Fibroblast of skin of right quadriceps (primary cell): ENCODE measurements around the gene PAX5.
A peak's percentile ranks its signal among the peaks of the same experiment; 100 is the strongest.

Source experiments
- DNase-seq: peaks from one replicate; pipeline ENCODE4 v3.0.0-alpha.2; 2013

The PAX5 gene

DNA sequence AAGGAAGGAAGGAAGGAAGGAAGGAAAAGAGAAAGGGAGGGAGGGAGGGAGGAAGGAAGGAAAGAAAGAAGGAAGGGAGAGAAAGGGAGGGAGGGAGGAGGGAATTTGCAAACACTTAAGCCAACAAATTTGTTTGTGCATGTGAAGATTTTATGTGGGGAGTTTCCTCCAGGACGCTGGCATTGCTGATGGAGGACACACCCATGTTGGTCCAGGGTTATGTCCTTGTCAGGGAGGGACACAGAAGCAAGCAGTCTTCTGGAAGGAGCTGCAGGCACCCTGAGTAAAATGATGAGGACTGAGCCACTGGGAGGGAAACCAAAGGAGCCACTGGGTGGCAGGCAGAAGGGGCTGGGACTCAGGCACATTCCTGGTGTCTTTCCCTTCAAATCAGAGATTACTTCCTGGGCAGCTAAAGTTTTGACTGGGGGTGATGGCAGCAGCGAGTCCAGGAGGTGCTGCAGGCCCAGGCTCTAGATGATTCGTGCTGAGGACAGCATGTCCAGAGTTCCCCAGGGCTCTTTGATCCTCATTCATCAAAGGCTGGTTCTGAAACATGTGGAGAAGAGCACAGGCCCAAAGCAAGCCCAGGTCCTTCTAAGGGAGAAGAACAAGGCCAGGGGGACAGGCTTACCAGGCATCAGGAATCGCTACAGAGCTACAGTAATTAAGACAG is 109.2 kb downstream of the PAX5 start:
- no peak for DNase-seq

GRCh38 chr9:36924071-36924470 is 110.0 kb downstream of the PAX5 start:
- peak; percentile 76 for DNase-seq

- DNase-seq, result no peak
These were observed 110.9 kb downstream of the PAX5 start for GRCh38 chr9:36923025-36923625.

- DNase-seq, result peak; percentile 11
These were observed 111.5 kb downstream of the PAX5 start for GRCh38 chr9:36922548-36922947.

GRCh38 chr9:36914212-36914577 is 119.9 kb downstream of the PAX5 start:
- no peak for DNase-seq

DNA sequence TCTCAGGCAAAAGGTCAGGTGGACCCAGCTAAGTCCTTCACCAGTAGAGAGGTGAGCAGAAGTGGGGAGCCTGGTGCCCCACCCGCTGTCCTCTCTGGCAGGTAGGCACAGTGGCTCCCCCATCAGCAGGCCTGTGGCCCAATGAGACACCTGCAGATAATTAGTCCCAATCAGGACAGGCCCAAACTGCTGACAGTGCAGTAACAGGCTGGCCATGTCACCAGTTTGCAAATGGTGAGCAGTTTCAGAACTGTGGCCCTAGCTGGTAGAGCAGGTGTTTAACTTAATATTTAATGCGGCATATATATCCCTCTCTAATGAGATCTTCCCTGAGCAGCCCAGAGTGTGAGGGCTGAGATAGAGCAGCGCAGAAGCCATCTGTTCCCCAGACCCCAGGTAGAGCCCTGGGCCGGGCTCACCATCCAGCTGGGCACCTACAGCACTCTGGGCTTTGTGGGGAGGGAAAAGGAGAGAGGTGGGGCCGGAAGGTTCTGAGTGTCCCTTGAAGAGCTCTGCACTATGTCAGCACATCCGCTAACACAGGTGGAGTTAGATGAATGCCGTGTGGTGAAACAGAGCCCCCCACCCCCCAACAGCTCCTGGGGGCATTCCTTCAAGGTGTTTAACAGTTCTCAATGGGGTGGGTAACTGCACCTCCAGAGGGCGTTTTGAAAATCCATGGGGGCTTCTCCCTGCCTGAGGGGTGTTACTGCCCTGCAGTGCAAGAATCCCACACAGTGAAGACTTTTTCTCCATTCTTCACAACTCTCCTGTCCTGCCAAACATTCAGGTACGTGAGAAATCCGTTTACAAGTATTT is 120.5 kb downstream of the PAX5 start:
- DNase-seq, result no peak

GRCh38 chr9:36912620-36913019 is 121.4 kb downstream of the PAX5 start:
- no peak for DNase-seq

GRCh38 chr9:36911601-36912412 is 122.3 kb downstream of the PAX5 start:
- DNase-seq, result no peak

DNA sequence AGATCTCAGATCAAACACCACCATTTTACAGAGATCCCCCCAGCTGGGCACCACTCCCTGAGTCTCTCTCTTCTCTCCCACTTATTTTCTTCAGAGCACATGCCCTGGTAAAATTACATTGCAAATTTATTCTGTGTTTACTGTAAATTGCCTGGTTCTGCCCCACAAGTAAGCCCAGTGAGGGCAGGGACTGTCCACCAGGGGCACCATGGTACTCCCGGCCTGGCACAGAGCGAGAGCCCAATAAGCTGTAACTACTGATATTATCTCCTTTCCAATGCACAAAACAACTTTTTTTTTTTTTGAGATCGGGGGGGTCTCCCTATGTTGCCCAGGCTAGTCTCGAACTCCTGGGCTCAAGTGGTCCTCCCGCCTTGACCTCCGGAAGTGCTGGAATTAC is 123.0 kb downstream of the PAX5 start:
- DNase-seq, result no peak

DNA sequence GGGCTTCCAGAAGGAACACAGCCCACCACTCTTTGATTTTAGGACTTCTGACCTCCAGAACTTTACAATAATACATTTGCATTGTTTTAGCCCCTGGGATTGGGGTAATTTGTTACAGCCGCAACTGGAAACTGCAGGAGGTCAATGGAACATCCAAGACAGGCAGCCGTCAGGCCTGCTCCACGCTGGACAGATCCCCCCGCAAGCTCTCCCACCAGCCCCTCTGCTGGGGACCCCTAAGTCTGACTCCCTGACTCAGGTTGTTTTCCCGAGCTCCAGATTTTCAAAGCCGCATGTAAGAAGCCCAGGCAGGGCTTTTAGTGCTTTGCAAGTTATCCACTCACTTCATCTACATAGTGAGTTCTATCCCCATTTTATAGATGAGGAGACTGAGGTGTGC is 127.6 kb downstream of the PAX5 start:
- DNase-seq, result no peak

DNA sequence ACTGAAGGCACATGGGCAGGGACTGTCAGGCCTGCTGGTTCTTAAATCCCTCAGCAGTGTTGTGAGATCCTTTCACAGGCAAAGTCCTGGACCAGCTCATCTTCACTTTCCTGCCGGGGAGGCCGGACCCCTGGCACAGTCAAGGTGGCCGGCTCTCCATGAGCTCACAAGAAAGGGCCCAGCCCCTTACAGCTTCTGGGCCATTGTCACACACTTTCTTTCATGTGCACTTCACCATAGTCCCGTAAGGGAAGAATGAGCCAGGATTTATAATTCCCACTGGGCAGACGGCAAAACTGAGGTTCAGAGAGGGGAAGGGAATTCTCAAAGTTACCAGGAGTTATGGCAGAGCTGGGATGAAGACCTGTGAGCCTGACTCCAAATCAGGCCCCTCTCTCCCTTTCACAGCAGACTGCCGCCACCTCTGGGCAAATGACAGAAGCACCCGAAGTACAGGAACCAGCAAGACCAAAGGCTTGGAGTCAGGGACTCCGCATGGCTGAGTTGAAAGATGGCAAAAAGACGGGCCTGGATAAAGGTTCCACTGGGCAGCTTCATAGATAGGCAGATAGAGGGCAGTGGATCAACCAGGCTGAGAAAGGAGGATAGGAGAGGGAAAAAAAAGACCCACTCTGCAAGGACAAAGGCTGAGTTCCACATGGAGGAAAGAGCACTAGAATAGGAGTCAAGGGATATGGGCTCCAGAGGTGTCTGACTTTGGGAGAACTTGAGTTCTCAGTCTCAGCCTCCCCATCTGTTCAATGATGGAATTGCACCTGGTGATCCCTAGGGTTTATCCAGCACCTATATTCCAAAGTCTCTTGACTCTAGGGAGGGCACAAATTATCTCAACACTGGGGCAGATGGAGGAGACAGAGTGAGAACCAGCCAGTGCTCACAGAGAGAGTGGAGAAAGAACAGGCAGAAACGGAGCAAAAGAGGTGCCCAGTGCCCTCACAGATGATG is 128.7 kb downstream of the PAX5 start:
- no peak for DNase-seq

GRCh38 chr9:36903541-36904435 is 130.3 kb downstream of the PAX5 start:
- DNase-seq, result peak; percentile 46

- DNase-seq, result no peak
These were observed 131.1 kb downstream of the PAX5 start for GRCh38 chr9:36902861-36903524.

- DNase-seq, result no peak
These were observed 131.9 kb downstream of the PAX5 start for GRCh38 chr9:36902080-36902716.

DNA sequence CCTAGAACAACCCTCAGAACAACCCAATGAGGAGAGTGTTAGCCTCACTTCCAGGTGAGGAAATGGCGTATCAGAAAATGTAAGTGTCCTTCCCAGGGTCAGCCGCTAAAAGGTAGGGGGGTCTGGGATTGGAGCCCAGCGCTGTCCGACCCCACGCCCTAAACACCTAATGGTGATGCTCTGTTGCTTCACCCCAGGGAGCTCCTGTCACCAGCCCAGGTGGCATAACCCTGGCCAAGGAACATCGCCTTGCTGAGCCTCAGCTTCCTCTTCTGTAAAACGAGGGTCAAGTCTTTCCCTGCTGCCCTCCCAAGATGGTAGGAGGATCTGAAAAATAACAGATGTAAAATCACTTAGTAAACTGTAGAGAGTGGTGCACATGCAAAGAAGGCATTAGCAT is 132.5 kb downstream of the PAX5 start:
- no peak for DNase-seq

DNA sequence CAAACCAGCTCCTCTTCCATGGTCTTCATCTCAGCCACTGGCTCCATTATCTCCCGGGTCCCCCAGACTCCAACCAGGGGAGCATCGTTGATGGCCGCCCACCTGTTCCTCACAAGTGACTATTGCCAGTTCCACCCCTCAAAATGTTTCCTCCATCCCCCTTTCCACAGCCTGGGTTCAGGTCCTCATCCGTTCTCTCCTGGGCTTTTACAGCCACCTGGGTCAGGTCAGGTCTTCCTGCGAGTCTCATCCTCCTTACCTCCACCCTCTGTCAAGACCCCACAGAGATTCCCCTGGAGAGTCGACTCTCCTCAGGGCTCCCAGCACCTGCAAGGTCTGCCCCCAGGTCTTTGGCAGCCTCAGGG is 133.2 kb downstream of the PAX5 start:
- no peak for DNase-seq

- DNase-seq, result no peak
These were observed 133.8 kb downstream of the PAX5 start for GRCh38 chr9:36900136-36900855.

GRCh38 chr9:36899406-36899805 is 134.7 kb downstream of the PAX5 start:
- no peak for DNase-seq

- no peak for DNase-seq
These were observed 135.5 kb downstream of the PAX5 start for GRCh38 chr9:36898431-36899020.
